NK-92 (cell line): ENCODE measurements around the gene IER2.
"Not testable (repeated sequence)": the region's sequence is repeated elsewhere in the genome, so short reads cannot be mapped to it uniquely, and the experiment has no call there.

Source experiments
- DNase-seq: peaks from one replicate; lab custom pipeline; 2025; ENCODE audit not compliant: unreplicated experiment; lab: John Stamatoyannopoulos, UW

IER2 gene

DNA sequence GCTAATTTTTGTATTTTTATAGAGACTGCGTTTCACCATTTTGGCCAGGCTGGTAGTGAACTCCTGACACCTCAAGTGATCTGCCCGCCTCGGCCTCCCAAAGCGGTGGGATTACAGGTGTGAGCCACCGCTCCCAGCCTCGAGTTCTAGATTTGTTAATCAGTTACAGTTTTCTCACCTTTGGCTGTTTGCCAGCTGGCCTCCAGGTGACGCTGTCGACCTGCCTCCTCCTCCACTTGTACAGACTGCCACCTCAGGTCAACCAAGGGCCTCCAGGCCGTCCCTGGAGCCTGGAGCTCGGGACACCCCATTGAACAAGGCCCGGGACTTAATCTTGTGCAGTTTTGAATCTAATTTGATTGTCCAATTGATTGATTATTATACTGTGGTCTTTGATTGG is 45.5 kb downstream of the IER2 start:
- no peak for DNase-seq

DNA sequence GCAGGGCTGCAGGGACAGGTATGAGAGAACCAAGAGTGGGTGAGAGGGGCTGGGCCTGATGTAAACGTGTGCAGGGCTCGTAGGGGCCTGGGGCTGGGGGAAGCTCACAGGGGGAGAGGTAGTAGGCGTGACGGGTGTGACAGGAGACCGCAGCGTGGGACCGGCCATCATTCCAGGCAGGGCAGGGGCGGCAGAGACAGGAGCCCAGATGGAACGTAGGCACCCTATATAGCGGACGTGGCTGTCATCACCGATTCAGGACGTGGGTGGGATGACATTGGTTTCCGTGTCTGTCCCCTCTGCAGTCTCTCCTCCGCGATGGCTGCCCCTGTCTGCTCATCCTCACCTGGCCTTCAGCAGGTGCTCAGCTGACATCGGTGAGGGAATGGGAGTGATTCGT is 48.4 kb downstream of the IER2 start:
- DNase-seq, result no peak

DNA sequence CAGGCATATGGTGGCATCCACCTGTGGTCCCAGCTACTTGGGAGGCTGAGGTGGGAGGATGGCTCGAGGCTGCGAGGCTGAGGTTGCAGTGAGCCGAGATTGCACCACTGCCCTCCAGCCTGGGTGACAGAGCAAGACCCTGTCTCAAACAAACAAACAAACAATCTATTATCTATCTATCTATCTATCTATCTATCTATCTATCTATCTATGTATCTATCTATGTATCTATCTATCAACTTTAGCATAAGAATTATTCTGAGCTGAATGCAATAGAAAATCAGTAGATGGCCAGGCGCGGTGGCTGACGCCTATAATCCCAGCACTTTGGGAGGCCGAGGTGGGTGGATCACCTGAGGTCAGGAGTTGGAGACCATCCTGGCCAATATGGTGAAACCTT is 51.9 kb downstream of the IER2 start:
- DNase-seq, result not testable (repeated sequence)
